NT2/D1 (cell line): ENCODE data around the gene PLXNB2.

ENCODE experiments used
- YY1 ChIP-seq: IDR thresholded peaks from 2 replicates; pipeline ENCODE4 v1.6.1; 2011; ENCODE audit not compliant: insufficient read length, insufficient read depth
- ZNF274 ChIP-seq: IDR thresholded peaks from 2 replicates; pipeline ENCODE4 v1.6.1; 2011; ENCODE audit warnings: mild to moderate bottlenecking, low read depth, low read length

GRCh38 chr22:50250249-50250554, 57.2 kb downstream of the PLXNB2 start:
- TF ChIP-seq YY1, result no peak
- TF ChIP-seq ZNF274, result no peak
